ENCODE data around the gene HMG20B.

HMG20B gene

GRCh38 chr19:3605361-3605760, 32.6 kb downstream of the HMG20B start:
- H3K4me3 ChIP-seq (ENCODE audit: low read depth, low read length) = no peak overlapping the region
- no peak for DNase-seq (ENCODE audit: low read depth)
- no peak for TF ChIP-seq CTCF (IDR thresholded peaks at IDR 0.05; ENCODE audit: insufficient read depth, low read depth, low read length, missing control alignments)

GRCh38 chr19:3605770-3606169, 33.0 kb downstream of the HMG20B start:
- H3K4me3 ChIP-seq (ENCODE audit: low read depth, low read length) = no peak overlapping the region
- TF ChIP-seq CTCF (IDR thresholded peaks at IDR 0.05; ENCODE audit: insufficient read depth, low read depth, low read length, missing control alignments) = no peak
- DNase-seq (ENCODE audit: low read depth) = no peak

- DNase-seq (ENCODE audit: low read depth) = no peak
- H3K4me3 ChIP-seq (ENCODE audit: low read depth, low read length) = no peak overlapping the region
- TF ChIP-seq CTCF (IDR thresholded peaks at IDR 0.05; ENCODE audit: insufficient read depth, low read depth, low read length, missing control alignments) = no peak
These were observed 33.5 kb downstream of the HMG20B start for GRCh38 chr19:3606174-3606689.

GRCh38 chr19:3606690-3607289, 34.0 kb downstream of the HMG20B start, which contains the start of gene TBXA2R:
Gene TBXA2R, minus strand, starts transcription at chr19:3606875. Its CDS starts 6,241 bp downstream, at chr19:3600634.
- TF ChIP-seq CTCF (IDR thresholded peaks at IDR 0.05; ENCODE audit: insufficient read depth, low read depth, low read length, missing control alignments) = no peak
- no peak for DNase-seq (ENCODE audit: low read depth)
- no peak within 1 kb of the TSS for H3K4me3 ChIP-seq (ENCODE audit: low read depth, low read length)

GRCh38 chr19:3607303-3608078, 34.7 kb downstream of the HMG20B start:
- H3K4me3 ChIP-seq (ENCODE audit: low read depth, low read length) = no peak overlapping the region
- no peak for TF ChIP-seq CTCF (IDR thresholded peaks at IDR 0.05; ENCODE audit: insufficient read depth, low read depth, low read length, missing control alignments)
- DNase-seq (ENCODE audit: low read depth) = no peak

- DNase-seq (ENCODE audit: low read depth) = no peak
- TF ChIP-seq CTCF (IDR thresholded peaks at IDR 0.05; ENCODE audit: insufficient read depth, low read depth, low read length, missing control alignments) = no peak
- no peak overlapping the region for H3K4me3 ChIP-seq (ENCODE audit: low read depth, low read length)
These were observed 35.4 kb downstream of the HMG20B start for GRCh38 chr19:3608079-3608641.
